M059J (cell line): ENCODE results near the gene FRMD8. TPM values are rescaled to one million over a fixed set of nuclear protein-coding genes. Genes with fewer than 3 reads are reported as not detected.

Experiments
- DNase-seq: peaks from one replicate; pipeline ENCODE4 v3.0.0-alpha.2; 2012; ENCODE audit warnings: low read depth
- total RNA-seq: library from RNA; depleted of rRNA; stranded (reverse); fragments of >200 nt; shearing (Covaris generic); gene quantifications from 2 replicates; pipeline ENCODE4 v1.2.3, GENCODE V29; 2014

The FRMD8 gene
- total RNA-seq, 1 experiment from 2014 or later, result 42.6 TPM

GRCh38 chr11:65392899-65393298, 6.5 kb downstream of the FRMD8 start:
- no peak for DNase-seq

GRCh38 chr11:65393513-65394079, 7.2 kb downstream of the FRMD8 start:
- DNase-seq, result no peak

GRCh38 chr11:65394125-65394536, 7.7 kb downstream of the FRMD8 start:
- DNase-seq, result no peak

- DNase-seq, result no peak
These were observed 9.6 kb downstream of the FRMD8 start for GRCh38 chr11:65395961-65396530.

- no peak for DNase-seq
These were observed 10.6 kb downstream of the FRMD8 start for GRCh38 chr11:65396769-65397745.

- no peak for DNase-seq
These were observed 12.0 kb downstream of the FRMD8 start for GRCh38 chr11:65398362-65398910.

GRCh38 chr11:65399249-65399648, 12.8 kb downstream of the FRMD8 start:
- no peak for DNase-seq

- no peak for DNase-seq
These were observed 13.4 kb downstream of the FRMD8 start for GRCh38 chr11:65399845-65400244.

GRCh38 chr11:65400307-65401072, 14.1 kb downstream of the FRMD8 start:
- DNase-seq, result no peak

- no peak for DNase-seq
These were observed 14.8 kb downstream of the FRMD8 start for GRCh38 chr11:65401073-65401802.

GRCh38 chr11:65401803-65402248, 15.4 kb downstream of the FRMD8 start:
- DNase-seq, result no peak

GRCh38 chr11:65402790-65403189, 16.4 kb downstream of the FRMD8 start:
- DNase-seq, result no peak

- no peak for DNase-seq
These were observed 17.2 kb downstream of the FRMD8 start for GRCh38 chr11:65403607-65404121.

GRCh38 chr11:65404210-65404609, 17.8 kb downstream of the FRMD8 start:
- no peak for DNase-seq

GRCh38 chr11:65404638-65405339, 18.4 kb downstream of the FRMD8 start:
- DNase-seq, result no peak

GRCh38 chr11:65410936-65411680, 24.7 kb downstream of the FRMD8 start:
- no peak for DNase-seq

- DNase-seq, result no peak
These were observed 25.2 kb downstream of the FRMD8 start for GRCh38 chr11:65411681-65412070.

- DNase-seq, result no peak
These were observed 26.0 kb downstream of the FRMD8 start for GRCh38 chr11:65412271-65413076.
